Brain microvascular endothelial cell (primary cell): ENCODE data around the gene HBM.
A peak's percentile ranks its signal among the peaks of the same experiment; 100 is the strongest.

Source experiments
- DNase-seq: peaks from one replicate; pipeline ENCODE4 v3.0.0-alpha.2; 2020
- H3K27ac ChIP-seq: fragments of 250-450 bp; sonication (Bioruptor Pico); 2 replicates; pipeline ENCODE4 v1.5.1; 2020; ENCODE audit warnings: mild to moderate bottlenecking, moderate library complexity
- H3K27me3 ChIP-seq: fragments of 250-450 bp; sonication (Bioruptor Pico); replicated peaks from 2 replicates; pipeline ENCODE4 v1.5.1; 2020; ENCODE audit warnings: mild to moderate bottlenecking
- H3K36me3 ChIP-seq: fragments of 250-450 bp; sonication (Bioruptor Pico); replicated peaks from 2 replicates; pipeline ENCODE4 v1.5.1; 2020; ENCODE audit warnings: mild to moderate bottlenecking
- H3K4me3 ChIP-seq: 2 replicates; pipeline ENCODE4 v1.5.1; 2011; ENCODE audit warnings: low read depth, mild to moderate bottlenecking, control low read depth, low read length, moderate library complexity
- in situ Hi-C: cut with HindIII; loops from 2 replicates; pipeline ENCODE4 v1.10.0; 2017; ENCODE audit warnings: low sequenced_read_pairs, low pct_ligation_motif_present
- TF ChIP-seq, protein P1 (sequence below): IDR thresholded peaks from 2 replicates; pipeline ENCODE4 v1.5.1; 2011; ENCODE audit warnings: low read depth, mild to moderate bottlenecking, moderate library complexity, low read length, control low read depth, inconsistent platforms; ENCODE audit errors: missing control alignments

Gene HBM, protein sequence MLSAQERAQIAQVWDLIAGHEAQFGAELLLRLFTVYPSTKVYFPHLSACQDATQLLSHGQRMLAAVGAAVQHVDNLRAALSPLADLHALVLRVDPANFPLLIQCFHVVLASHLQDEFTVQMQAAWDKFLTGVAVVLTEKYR

DNA sequence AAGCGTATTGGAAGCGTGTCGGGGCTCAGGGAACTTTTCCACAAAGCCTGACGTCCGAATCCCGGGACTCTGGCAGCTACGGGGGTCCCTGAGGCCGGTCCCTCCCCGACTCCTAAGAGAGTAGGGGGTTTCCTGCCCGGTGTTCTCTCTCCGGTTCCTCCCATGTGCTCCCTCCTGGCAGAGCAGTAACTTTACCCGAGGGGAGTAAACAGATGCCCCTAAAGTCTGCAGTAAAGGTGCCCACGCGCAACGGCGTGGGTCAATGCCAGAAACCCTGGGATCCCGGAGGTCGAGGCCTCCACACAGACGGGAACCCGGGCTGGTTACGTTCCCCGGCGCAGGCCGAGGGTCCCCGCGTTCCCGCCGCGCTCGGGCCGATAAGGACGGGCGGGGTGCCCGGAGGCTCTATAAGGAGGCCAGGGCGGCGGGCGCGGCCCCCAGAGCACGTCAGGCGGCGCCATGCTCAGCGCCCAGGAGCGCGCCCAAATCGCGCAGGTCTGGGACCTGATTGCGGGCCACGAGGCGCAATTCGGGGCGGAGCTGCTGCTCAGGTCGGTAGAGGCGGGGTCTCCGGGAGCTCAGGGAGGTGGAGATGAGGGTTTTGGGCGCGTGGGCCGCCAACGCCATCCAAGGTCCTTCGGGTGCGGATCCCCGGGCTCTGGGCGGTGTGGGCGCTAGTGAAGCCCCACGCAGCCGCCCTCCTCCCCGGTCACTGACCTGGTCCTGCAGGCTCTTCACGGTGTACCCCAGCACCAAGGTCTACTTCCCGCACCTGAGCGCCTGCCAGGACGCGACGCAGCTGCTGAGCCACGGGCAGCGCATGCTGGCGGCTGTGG, at the start of gene HBM:
HBM (plus strand) TSS at position 440 of the 836 bp plus-strand sequence; CDS start at position 460, 20 bp downstream.
- DNase-seq, result no peak
- Histone ChIP-seq H3K27me3 (peaks cover 32% of the 10 kb centered on the region), H3K4me3 (no peak within 1 kb of the TSS), H3K27ac (no peak within 1 kb of the TSS), H3K36me3 (no peaks in the 10 kb centered on the region)
- TF ChIP-seq, protein P1, sequence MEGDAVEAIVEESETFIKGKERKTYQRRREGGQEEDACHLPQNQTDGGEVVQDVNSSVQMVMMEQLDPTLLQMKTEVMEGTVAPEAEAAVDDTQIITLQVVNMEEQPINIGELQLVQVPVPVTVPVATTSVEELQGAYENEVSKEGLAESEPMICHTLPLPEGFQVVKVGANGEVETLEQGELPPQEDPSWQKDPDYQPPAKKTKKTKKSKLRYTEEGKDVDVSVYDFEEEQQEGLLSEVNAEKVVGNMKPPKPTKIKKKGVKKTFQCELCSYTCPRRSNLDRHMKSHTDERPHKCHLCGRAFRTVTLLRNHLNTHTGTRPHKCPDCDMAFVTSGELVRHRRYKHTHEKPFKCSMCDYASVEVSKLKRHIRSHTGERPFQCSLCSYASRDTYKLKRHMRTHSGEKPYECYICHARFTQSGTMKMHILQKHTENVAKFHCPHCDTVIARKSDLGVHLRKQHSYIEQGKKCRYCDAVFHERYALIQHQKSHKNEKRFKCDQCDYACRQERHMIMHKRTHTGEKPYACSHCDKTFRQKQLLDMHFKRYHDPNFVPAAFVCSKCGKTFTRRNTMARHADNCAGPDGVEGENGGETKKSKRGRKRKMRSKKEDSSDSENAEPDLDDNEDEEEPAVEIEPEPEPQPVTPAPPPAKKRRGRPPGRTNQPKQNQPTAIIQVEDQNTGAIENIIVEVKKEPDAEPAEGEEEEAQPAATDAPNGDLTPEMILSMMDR, result no peak
- in situ Hi-C loops, result no loop called here

DNA sequence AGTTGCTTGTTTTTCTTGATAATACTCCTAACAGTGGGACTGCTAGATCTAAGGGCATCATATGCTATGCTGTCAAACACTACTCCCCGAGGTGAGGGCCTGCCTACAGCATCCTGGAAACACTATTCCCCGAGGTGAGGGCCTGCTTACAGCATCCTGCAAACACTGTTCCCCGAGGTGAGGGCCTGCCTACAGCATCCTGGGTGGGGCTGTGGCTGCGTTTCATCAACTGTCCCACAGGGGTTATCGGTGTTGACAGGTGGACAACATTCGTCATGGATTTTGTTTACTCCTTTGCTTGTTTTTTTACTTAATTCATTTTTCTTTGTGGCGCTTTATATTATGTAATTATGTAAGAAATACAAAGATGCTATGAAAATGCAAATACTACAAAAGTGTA, 49.8 kb upstream of the HBM start:
- in situ Hi-C loops, result no loop called here

DNA sequence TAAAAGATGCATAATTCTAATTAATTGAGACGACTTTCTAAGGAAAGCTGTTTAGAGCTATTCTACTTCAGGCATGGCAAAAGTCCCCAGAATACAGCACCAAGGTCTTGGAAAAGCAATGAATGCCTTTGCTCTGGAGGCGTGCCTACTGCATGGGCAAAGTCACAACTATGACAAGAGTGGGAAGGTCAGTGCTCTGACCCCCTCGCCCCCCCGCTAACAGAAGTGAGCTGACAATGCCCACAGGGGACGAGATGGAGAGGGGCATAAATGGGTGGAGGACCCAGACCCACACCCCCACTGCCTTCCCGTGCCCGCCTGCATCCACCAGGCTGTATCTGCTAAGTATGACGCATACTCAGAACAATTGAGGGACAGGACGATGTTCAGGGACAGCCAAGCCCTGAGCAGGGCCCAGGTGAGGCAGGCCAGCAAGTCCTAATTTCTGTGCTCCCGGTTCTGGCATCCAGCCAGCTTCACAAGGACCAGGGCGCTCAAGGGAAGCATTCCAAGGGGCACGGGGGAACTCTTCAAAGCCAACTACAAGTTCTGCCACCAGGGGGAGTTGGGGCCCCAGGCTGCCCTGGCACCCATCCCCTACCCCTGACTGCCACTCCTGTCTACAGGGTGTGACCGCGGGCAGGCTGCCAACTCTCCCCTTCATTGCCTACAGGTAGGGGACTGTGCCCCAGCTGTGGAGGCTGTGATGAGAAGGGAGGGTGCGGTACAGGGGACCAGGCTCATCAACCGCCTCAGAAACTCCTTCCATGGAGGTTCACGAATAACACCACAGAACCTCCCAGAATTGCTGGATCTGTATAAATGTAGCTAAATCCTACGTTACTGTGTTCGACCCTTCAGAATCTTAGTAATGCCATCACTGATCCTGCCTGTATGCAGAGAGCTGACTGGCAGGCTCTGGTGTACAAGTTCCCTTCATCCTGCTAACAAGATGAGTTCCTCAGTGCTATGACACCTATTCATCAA, 48.1 kb upstream of the HBM start:
- TF ChIP-seq, protein P1, result peak; percentile 89
- Histone ChIP-seq H3K4me3 (no peak overlapping the region), H3K27me3 (no peaks in the 10 kb centered on the region), H3K36me3 (no peaks in the 10 kb centered on the region), H3K27ac (no peak overlapping the region)
- in situ Hi-C loops, result no loop called here
- no peak for DNase-seq

More for the DNA sequence above, 49.8 kb upstream of the HBM start:
- TF ChIP-seq, protein P1, result no peak
- H3K4me3 ChIP-seq, result no peak overlapping the region
- peaks cover under 1% of the 10 kb centered on the region for H3K36me3 ChIP-seq
- H3K27me3 ChIP-seq, result no peaks in the 10 kb centered on the region
- no peak for DNase-seq
- H3K27ac ChIP-seq, result no peak overlapping the region

DNA sequence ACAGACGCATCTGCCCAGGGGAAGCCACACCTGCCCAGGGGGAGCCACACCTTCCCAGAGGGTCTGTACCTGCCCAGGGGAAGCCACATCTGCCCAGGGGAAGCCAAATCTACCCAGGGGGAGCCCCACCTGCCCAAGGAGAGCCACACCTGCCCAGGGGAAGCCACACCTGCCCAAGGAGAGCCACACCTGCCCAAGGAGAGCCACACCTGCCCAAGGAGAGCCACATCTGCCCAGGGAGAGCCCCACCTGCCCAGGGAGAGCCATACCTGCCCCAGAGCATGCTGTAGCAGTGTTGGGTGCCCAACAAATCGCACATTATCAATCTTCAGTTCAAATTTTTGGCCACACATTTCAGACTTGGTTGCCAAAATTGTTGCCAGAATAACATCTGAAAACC, 46.9 kb upstream of the HBM start:
- H3K36me3 ChIP-seq, result no peaks in the 10 kb centered on the region

DNA sequence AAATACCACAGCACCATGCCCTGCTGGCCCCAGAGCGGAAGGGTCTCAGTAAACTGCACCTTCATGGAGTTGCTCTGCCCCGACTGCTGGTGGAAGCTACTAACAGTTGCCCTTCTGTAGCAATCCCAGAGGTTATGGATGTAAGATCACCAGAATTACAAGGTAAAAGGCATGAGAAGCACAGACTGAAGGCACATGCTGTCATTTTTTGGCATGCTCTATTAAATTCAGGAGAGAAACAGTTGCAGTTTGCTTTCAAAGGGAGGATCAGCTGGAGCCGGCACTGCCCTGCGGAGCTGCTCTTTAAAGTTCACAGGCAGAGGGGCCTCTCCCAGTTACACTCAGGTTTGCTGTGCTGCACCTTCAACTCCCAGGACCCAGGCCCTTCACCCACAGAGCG, 46.5 kb upstream of the HBM start:
- in situ Hi-C loops, result no loop called here
- Histone ChIP-seq H3K4me3 (no peak overlapping the region), H3K36me3 (no peaks in the 10 kb centered on the region), H3K27me3 (no peaks in the 10 kb centered on the region), H3K27ac (no peak overlapping the region)
- no peak for DNase-seq
- TF ChIP-seq, protein P1, result no peak

More for the DNA sequence above, 46.9 kb upstream of the HBM start:
- no peak overlapping the region for H3K27ac ChIP-seq
- H3K27me3 ChIP-seq, result no peaks in the 10 kb centered on the region
- in situ Hi-C loops, result no loop called here
- no peak overlapping the region for H3K4me3 ChIP-seq
- TF ChIP-seq, protein P1, result no peak
- no peak for DNase-seq
